ENCODE measurements around the gene ATP2A3. TPM values are rescaled to one million over a fixed set of nuclear protein-coding genes. Genes with fewer than 3 reads are reported as not detected.

Gene ATP2A3
- total and polyA plus RNA-seq, 2 donors (not counting 3 experiments of a cell fraction or from before 2014, with no cell fraction given): 0.37 to 0.55 TPM

GRCh38 chr17:3890878-3891219, 73.4 kb downstream of the ATP2A3 start:
- POLR2A ChIA-PET: no interaction called here
- Histone ChIP-seq H4K20me1 (replicated peaks; ENCODE audit: control insufficient read depth, extremely low read depth, insufficient read depth, low read length) (no peaks in the 10 kb centered on the region), H3K4me3 (replicated peaks in 1 of 3; ENCODE audit: insufficient read depth in 1 of 3, low read depth in 1 of 3, low read length in 3 of 3) (no peak overlapping the region), H3K9me3 (replicated peaks; ENCODE audit: control insufficient read depth, insufficient read depth, low read length) (no peaks in the 10 kb centered on the region), H3K36me3 (ENCODE audit: control insufficient read depth in 2 of 2, extremely low read depth in 1 of 2, insufficient read depth in 2 of 2, low read length in 2 of 2) (no peaks in the 10 kb centered on the region), H2AFZ (ENCODE audit: low read depth, low read length) (no peak overlapping the region), H3K27ac (ENCODE audit: insufficient read depth, low read depth, low read length) (peak overlapping the region; percentile 72), H3K4me2 (ENCODE audit: insufficient read depth, low read length) (no peak overlapping the region), H3K27me3 (ENCODE audit: control insufficient read depth in 2 of 2, insufficient read depth in 2 of 2, low read length in 2 of 2) (no peaks in the 10 kb centered on the region), H3K9ac (replicated peaks; ENCODE audit: extremely low read depth, insufficient read depth, low read length) (no peak overlapping the region), H3K9me1 (replicated peaks; ENCODE audit: control insufficient read depth, extremely low read depth, insufficient read depth, low read length) (no peaks in the 10 kb centered on the region), H3K4me1 (ENCODE audit: control insufficient read depth, extremely low read depth, insufficient read depth, low read length) (peaks cover 73% of the 10 kb centered on the region), H3K79me2 (ENCODE audit: control insufficient read depth, insufficient read depth, low read length) (peaks cover 21% of the 10 kb centered on the region)
- BruUV-seq (replicated peaks): no TSS peak
- FAIRE-seq (no peak), DNase-seq (ENCODE audit: low read depth, low spot score) (no peak)
- CTCF ChIA-PET: interaction anchor here (0.9 to 9.2 kb wide), 4 partner anchors 20 to 45 kb away, joined by 4 to 82 read pairs (median 12); partner anchors contain the start of gene NCBP3
- dilution Hi-C loops (cut with MboI; ENCODE audit: extremely low pct_ligation_motif_present, low sequenced_read_pairs) (no loop called here), intact Hi-C loops (cut with micrococcal nuclease) (no loop called here)
- TF ChIP-seq GATA2 (IDR thresholded peaks at IDR 0.05; ENCODE audit: insufficient read depth, insufficient read length, low read depth, low read length): no peak
- TF ChIP-seq, protein P1, sequence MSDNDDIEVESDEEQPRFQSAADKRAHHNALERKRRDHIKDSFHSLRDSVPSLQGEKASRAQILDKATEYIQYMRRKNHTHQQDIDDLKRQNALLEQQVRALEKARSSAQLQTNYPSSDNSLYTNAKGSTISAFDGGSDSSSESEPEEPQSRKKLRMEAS (IDR thresholded peaks at IDR 0.05; ENCODE audit: insufficient read depth, insufficient read length): no peak
- TF ChIP-seq MYC (IDR thresholded peaks at IDR 0.05; ENCODE audit: low read depth, low read length): no peak
- TF ChIP-seq EZH2 (IDR thresholded peaks at IDR 0.05; ENCODE audit: borderline replicate concordance, low read depth, low read length, severe bottlenecking): no peak
- no peak for TF ChIP-seq POLR2AphosphoS5 (IDR thresholded peaks at IDR 0.05; ENCODE audit: insufficient read depth, low read depth, low read length)
- TF ChIP-seq POLR2A (IDR thresholded peaks at IDR 0.05; ENCODE audit: low read depth, low read length): no peak
- no peak for TF ChIP-seq FOS (IDR thresholded peaks at IDR 0.05; ENCODE audit: borderline replicate concordance, insufficient read depth, low read length)
- TF ChIP-seq CTCF (IDR thresholded peaks at IDR 0.05; ENCODE audit: extremely low read depth in 1 of 2, insufficient read depth in 1 of 2, low read depth in 1 of 2, low read length in 2 of 2): no peak
- TF ChIP-seq JUN (IDR thresholded peaks at IDR 0.05; ENCODE audit: borderline replicate concordance, insufficient read depth, insufficient read length, low read depth): no peak
